Measurements from ENCODE around the gene ST6GALNAC4. TPM values are rescaled to one million over a fixed set of nuclear protein-coding genes. Genes with fewer than 3 reads are reported as not detected.

ST6GALNAC4 gene
- total RNA-seq, 1 experiment from 2014 or later = 13.2 TPM

GRCh38 chr9:127868278-127868902 is 48.5 kb downstream of the ST6GALNAC4 start:
- no TSS peak for BruUV-seq (replicated peaks)
- H3K36me3 ChIP-seq (ENCODE audit: control insufficient read depth, insufficient read depth, low read length) = no peaks in the 10 kb centered on the region
- DNase-seq = no peak
- H3K4me3 ChIP-seq (ENCODE audit: low read depth, low read length) = no peak overlapping the region
- CTCF ChIA-PET = interaction anchor here (0.5 to 2.6 kb wide), 4 partner anchors 29 to 394 kb away, joined by 3 to 37 read pairs (median 8); partner anchors contain the start of genes FPGS and TOR2A
- H3K9me3 ChIP-seq = no peaks in the 10 kb centered on the region
- Mint-ChIP-seq H3K4me3 (ENCODE audit: unreplicated experiment) (no peak overlapping the region), H3K9me3 (ENCODE audit: unreplicated experiment) (no peaks in the 10 kb centered on the region), H3K36me3 (ENCODE audit: insufficient read depth, unreplicated experiment) (peaks cover 5% of the 10 kb centered on the region), H3K27ac (ENCODE audit: unreplicated experiment) (no peak overlapping the region), H3K27me3 (ENCODE audit: insufficient read depth, unreplicated experiment) (no peaks in the 10 kb centered on the region), H3K4me1 (ENCODE audit: low read depth, unreplicated experiment) (peaks cover 11% of the 10 kb centered on the region)
- intact Hi-C loops (cut with micrococcal nuclease; ENCODE audit: unreplicated experiment) = no loop called here
- no peak for TF ChIP-seq CTCF (IDR thresholded peaks at IDR 0.05; ENCODE audit: insufficient read depth in 1 of 2, low read depth in 1 of 2, low read length in 1 of 2, severe bottlenecking in 1 of 2, unreplicated experiment in 1 of 2)
- no peaks in the 10 kb centered on the region for H3K27me3 ChIP-seq (replicated peaks; ENCODE audit: control insufficient read depth, insufficient read depth, low read length)
- no peaks in the 10 kb centered on the region for H3K4me1 ChIP-seq
- POLR2A ChIA-PET = no interaction called here

DNA sequence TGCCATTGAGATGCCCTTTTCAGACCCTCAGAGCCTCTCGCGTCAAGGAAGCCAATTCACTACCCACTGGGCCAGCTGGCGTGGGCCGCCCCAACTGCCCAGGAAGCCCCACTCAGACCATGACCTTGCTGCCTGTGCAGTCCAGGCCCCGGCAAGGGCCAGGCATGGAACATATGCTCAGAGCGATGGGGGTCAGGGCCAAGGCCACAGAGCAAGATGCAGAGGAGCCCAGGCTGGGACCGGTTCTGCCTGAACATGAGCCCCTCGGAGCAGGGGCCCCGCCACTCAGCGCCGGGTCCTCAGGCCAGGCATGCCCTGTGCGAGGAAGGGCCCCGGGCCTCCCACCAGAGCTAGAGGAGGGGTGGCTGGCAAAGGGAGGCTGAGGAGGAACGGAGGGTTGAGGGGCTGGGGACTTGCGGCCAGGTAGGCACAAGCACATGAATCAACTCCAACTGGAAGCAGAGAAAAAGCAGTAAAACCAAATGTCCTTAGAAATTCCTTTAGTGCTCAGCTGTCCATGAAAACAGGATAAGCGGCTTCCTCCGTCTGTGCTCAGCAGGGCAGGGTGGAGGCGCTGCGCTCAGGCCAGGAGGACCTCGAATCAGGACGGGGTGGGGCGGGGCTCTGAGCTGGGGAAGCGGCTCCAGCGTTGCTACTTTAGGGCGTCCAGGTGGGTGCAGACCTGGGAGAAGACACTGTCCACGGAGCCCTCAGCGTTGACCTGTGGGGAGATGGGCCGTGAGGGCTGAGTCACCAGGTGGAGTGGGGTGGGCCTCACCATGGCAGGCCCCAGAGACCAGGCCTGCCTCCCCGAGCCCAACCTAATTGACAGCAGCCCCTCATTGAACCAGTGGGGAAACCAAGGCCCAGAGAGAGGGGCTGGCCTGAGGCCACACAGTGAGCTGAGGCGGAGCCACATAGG is 49.2 kb downstream of the ST6GALNAC4 start:
- H3K9me3 Mint-ChIP-seq (ENCODE audit: unreplicated experiment) = no peaks in the 10 kb centered on the region
- H3K27me3 Mint-ChIP-seq (ENCODE audit: insufficient read depth, unreplicated experiment) = no peaks in the 10 kb centered on the region
- intact Hi-C loops (cut with micrococcal nuclease; ENCODE audit: unreplicated experiment) = no loop called here
- BruUV-seq (replicated peaks) = no TSS peak
- Histone ChIP-seq H3K4me3 (ENCODE audit: low read depth, low read length) (no peak overlapping the region), H3K9me3 (no peaks in the 10 kb centered on the region), H3K27me3 (replicated peaks; ENCODE audit: control insufficient read depth, insufficient read depth, low read length) (no peaks in the 10 kb centered on the region), H3K36me3 (ENCODE audit: control insufficient read depth, insufficient read depth, low read length) (no peaks in the 10 kb centered on the region), H3K4me1 (no peaks in the 10 kb centered on the region)
- TF ChIP-seq CTCF (IDR thresholded peaks at IDR 0.05; ENCODE audit: insufficient read depth in 1 of 2, low read depth in 1 of 2, low read length in 1 of 2, severe bottlenecking in 1 of 2, unreplicated experiment in 1 of 2) = no peak
- DNase-seq = no peak
- H3K36me3 Mint-ChIP-seq (ENCODE audit: insufficient read depth, unreplicated experiment) = peaks cover 5% of the 10 kb centered on the region
- ChIA-PET POLR2A (no interaction called here), CTCF (interaction anchor here (0.9 kb wide), 1 partner anchor 30 kb away, joined by 3 read pairs; no protein-coding TSS in a partner anchor)
- H3K4me1 Mint-ChIP-seq (ENCODE audit: low read depth, unreplicated experiment) = peaks cover 11% of the 10 kb centered on the region
- H3K27ac Mint-ChIP-seq (ENCODE audit: unreplicated experiment) = no peak overlapping the region
- H3K4me3 Mint-ChIP-seq (ENCODE audit: unreplicated experiment) = no peak overlapping the region

DNA sequence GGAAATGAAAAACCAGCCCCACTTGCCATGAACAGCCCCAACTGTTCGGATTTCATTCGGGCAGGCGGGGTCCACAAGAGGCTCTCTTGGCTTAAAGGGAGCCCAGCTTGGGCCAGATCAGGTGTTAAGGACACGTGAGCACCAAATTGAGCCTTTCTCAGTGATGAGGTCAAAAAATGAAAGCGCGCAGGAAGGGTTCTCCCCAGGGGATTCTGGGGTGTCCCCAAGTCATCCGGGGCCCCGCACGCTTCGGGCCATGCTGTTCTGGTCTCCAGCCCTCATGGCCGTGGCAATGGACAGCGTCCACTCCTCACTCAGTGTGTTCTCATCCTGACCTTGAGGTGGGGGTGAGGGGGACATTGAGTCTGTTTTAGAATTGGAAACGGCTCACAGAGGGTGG is 50.3 kb downstream of the ST6GALNAC4 start:
- BruUV-seq (replicated peaks) = no TSS peak
- H3K27me3 ChIP-seq (replicated peaks; ENCODE audit: control insufficient read depth, insufficient read depth, low read length) = no peaks in the 10 kb centered on the region
- 0 out of 2 replicates have a peak, but pooled peaks cover 4% of the 10 kb centered on the region for H3K4me1 ChIP-seq
- no peaks in the 10 kb centered on the region for H3K9me3 ChIP-seq
- no peak for DNase-seq
- intact Hi-C loops (cut with micrococcal nuclease; ENCODE audit: unreplicated experiment) = no loop called here
- Mint-ChIP-seq H3K36me3 (ENCODE audit: insufficient read depth, unreplicated experiment) (peaks cover 5% of the 10 kb centered on the region), H3K4me3 (ENCODE audit: unreplicated experiment) (no peak overlapping the region), H3K9me3 (ENCODE audit: unreplicated experiment) (no peaks in the 10 kb centered on the region), H3K4me1 (ENCODE audit: low read depth, unreplicated experiment) (peaks cover 11% of the 10 kb centered on the region), H3K27me3 (ENCODE audit: insufficient read depth, unreplicated experiment) (no peaks in the 10 kb centered on the region), H3K27ac (ENCODE audit: unreplicated experiment) (no peak overlapping the region)
- no peak overlapping the region for H3K4me3 ChIP-seq (ENCODE audit: low read depth, low read length)
- CTCF ChIA-PET = interaction anchor here (1.1 kb wide), 1 partner anchor 65 kb away, joined by 3 read pairs; no protein-coding TSS in a partner anchor
- POLR2A ChIA-PET = no interaction called here
- H3K36me3 ChIP-seq (ENCODE audit: control insufficient read depth, insufficient read depth, low read length) = no peaks in the 10 kb centered on the region
- TF ChIP-seq CTCF (IDR thresholded peaks at IDR 0.05; ENCODE audit: insufficient read depth in 1 of 2, low read depth in 1 of 2, low read length in 1 of 2, severe bottlenecking in 1 of 2, unreplicated experiment in 1 of 2) = no peak

Data from Caco-2 (cell line).